Measurements from ENCODE around the gene KDM5A.
A peak's percentile ranks its signal among the peaks of the same experiment; 100 is the strongest.
"Not testable (repeated sequence)": the region's sequence is repeated elsewhere in the genome, so short reads cannot be mapped to it uniquely, and the experiment has no call there.

KDM5A gene

DNA sequence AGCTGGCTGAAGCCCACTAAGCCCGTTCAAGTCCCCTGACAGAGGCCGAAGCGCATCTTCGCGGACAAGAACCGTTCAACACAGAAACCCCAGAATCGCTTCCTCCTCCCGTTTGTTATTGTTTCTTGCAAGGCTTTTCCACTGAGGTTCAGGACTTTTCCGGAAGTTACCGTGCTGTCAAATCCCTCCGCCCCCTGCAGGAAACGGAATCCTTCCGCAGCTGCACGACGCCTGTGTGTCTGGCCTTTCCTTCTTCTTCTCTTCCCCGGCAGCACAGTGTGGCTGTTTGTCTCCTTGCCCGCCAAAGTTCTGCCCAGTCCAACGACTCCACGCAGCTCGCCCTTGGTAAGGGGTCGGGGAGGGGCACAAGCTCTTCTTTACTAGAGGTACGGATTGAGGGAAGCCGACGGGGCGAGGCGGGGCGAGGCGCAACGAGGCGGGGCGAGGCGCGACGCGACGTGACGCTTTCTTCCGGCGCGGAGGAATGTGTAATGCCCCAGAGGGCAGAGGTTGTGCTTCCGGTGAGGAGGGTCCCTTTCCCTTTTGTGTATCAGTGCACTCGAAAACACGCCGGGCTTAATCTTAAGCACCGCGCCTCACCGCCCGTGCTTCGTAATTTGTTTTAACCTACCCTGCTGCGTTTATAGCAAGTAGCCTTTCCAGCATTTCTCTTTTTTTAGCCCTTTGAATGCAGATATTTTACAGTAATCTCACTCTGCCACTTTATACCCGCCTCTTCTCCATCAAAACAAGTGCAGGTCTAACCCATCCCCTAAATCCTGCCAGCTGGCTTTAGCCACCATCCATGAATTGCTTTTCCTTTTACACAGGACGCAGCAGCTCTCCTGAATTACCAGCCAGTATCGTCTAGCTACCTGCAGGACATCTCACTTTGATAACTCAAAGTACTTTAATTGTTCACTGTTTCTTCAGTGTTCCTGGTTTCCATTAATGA lies at the start of gene KDM5A:
Gene KDM5A (minus strand): TSS at position 179 of the 955 bp plus-strand sequence. CDS start 229 bp downstream, outside the sequence.
- DNase-seq: peak; percentile 95 to 96

- DNase-seq: not testable (repeated sequence)
Observed at GRCh38 chr12:435737-436136, 46.6 kb upstream of the KDM5A start.

GRCh38 chr12:422526-422925 lies 33.4 kb upstream of the KDM5A start:
- DNase-seq: no peak

GRCh38 chr12:418432-418831 lies 29.3 kb upstream of the KDM5A start:
- DNase-seq: no peak

DNA sequence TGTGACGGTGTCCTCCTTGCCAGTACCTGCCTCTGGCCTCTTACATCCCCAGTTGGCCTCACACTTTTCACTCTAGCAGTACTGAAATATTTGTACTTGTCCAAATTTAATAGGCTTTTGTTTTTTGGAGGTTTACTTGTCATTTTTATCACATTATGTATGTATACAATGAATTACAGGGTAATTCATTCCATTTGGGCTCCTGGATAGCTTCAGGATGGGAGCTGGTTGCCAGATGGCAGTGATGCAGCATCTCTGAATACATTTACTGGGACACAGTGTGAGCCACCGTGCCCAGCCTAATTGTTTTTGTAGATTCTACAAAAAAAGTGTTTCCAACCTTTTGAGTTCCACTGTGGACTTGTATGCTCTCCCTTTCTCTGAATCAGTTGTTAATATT lies 25.7 kb upstream of the KDM5A start:
- no peak for DNase-seq

- DNase-seq: no peak
Observed at GRCh38 chr12:402029-402389, 12.9 kb upstream of the KDM5A start.

GRCh38 chr12:401235-402028 lies 12.3 kb upstream of the KDM5A start, which contains the start of gene CCDC77:
CCDC77 (plus strand) TSS chr12:401644; CDS start chr12:409384, 7,740 bp downstream.
- DNase-seq: peak; percentile 97 to 98

DNA sequence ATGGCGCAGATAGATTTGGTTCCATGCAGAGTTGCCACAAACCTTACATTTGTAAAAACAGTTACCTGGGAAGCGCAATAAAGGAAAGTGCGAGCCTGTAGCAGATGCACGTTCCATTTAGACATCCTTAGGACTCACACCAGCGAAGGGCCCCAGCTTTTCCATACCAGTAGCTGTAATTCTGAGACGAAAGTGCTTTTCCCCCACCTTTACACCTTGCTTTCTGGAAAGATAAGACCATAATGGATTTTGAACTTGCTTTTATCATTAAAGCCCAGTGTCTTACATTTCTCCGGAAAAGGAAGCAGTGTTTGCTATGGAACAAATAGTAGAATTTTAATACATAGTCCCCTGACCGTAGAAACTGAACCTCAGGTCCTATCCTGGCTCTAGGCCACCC lies 11.7 kb upstream of the KDM5A start:
- DNase-seq: no peak

DNA sequence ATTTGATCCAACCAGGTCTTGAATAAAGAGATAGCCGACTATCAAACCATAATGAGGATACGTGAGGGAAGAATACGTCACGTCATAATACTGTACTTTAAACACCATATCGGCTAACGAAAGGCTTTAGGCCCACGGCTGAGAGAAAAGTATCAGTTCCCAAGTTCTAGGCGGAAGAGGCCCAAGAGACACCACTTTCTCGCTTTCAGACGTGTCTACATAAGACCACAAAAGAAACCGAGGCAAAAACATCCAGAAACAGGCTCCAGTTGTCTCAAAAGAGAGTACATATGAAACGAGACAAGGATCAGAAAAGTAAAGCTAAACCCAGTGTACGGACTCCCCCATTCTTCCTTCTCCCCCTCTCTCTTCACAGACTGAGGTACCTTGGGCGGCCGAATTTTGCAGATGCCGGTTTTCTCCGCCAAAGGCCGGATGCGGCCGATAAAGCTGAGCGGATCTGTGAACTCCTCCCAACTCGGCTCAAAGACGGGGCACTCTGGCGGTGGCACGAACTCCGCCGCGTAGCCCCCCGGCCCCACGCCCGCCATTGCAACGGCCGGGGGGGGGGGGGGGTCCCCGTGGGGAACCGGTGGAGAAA lies 479 bp downstream of the KDM5A start:
- DNase-seq: peak in 1 of 2 experiments; percentile 54

DNA sequence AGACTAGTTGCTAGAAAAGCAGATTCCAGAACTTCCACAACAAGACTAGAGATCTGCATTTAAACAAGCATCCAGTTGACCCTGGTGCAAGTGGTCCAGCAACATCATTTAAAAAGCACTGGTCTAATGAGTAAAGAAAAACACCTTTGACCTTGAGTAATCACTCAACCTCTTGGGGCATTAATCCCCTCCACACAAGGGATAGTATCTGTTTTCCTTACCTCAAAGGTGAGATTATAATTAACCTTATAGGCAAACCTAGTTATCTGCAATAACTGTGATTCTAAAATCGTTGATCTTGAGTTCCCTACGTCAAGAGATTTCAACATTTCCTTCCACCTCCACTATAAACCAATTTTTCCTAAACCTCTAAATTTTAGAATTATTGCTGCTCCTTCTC lies 1.1 kb downstream of the KDM5A start:
- no peak for DNase-seq

GRCh38 chr12:386651-387050 lies 2.5 kb downstream of the KDM5A start:
- no peak for DNase-seq

DNA sequence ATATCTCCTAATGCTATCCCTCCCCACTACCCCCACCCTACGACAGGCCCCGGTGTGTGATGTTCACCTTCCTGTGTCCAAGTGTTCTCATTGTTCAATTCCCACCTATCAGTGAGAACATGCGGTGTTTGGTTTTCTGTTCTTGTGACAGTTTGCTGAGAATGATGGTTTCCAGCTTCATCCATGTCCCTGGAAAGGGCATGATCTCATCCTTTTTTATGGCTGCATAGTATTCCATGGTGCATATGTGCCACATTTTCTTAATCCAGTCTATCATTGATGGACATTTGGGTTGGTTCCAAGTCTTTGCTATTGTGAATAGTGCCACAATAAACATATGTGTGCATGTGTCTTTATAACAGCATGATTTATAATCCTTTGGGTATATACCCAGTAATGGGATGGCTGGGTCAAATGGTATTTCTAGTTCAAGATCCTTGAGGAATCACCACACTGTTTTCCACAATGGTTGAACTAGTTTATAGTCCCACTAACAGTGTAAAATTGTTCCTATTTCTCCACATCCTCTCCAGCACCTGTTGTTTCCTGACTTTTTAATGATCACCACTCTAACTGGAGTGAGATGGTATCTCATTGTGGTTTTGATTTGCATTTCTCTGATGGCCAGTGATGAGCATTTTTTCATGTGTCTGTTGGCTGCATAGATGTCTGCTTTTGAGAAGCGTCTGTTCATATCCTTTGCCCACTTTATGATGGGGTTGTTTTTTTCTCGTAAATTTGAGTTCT lies 18.2 kb downstream of the KDM5A start:
- not testable (repeated sequence) for DNase-seq

- DNase-seq: no peak
Observed at GRCh38 chr12:367972-368371, 21.1 kb downstream of the KDM5A start.

DNA sequence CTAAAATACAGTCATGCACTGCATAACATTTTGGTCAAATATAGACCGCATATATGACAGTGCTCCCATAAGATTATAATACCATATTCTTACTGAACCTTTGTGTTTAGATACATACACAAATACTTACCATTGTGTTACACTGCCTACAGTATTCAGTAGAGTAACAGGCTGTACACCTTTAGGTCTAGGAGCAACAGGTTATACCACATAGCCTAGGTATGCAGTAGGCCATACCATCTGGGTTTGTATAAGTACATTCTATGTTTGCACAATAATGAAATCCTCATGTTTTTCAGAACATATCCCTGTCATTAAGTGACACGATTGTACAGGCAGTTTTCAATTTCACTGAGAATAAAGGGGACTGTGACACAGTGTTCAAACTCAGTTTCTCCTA lies 22.3 kb downstream of the KDM5A start:
- no peak for DNase-seq

DNA sequence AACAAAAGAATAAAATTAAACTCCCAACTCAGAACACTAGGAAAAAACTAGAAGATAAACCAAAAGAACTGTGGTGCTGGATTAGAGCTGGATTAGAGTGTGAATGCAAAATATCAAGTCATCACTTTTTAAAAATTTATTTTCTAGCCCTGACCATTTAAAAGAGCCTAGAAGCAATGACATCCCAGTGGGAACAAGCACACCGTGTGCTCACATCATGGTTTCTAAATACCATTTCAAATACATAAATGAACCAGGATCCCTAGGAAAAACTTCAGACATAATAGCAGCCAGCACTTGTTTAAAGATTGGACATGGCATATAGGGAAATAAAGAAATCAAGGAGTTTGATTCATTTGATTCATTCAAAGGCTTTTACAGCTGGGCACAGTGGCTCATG lies 30.0 kb downstream of the KDM5A start:
- DNase-seq: no peak

DNA sequence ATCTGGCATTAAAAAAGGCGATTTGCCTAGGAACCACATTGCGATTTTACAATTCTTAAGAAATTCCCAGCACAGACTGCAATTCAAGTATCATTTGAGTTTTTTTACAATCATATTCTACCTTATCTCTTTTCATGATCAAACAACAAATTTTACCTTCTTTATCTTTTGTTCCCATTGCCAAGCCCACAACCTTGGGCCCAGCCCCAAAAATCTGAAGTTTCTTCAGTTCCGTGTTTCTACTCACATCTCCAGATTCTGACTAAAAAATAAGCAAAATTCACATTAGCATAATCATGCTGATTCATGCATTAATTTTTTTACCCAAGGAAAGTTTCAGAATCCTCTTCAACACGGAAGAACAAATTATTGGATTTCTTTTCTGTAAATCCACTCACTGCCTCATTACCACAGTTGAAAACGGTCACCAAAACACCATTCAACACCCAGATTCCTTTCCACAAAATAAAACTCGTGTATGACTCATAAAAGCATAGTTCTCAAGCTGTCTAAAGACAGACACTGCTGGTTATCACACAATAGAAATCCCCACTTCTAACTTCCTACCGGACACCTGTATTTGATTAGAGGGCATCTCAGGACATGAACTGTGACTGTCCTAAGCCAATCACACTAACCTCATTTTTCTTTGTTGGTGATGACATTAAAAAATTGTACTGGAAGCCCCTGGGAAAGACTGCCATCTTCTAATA lies 32.7 kb downstream of the KDM5A start:
- no peak for DNase-seq

- DNase-seq: not testable (repeated sequence)
Observed at GRCh38 chr12:351197-351596, 37.9 kb downstream of the KDM5A start.

DNA sequence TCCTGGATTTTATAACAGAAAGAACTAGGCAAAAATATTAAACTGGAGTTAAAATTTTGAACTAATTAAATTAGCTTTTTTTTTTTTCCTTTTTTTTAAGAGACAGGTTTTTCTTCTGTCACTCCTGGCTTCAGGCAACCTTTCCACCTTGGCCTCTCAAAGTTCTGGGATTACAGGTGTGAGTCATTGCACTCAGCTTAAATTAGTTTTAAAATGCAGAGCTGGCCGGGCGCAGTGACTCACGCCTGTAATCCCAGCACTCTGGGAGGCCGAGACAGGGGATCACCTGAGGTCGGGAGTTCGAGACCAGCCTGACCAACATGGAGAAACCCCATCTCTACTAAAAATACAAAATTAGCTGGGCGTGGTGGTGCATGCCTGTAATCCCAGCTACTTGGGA lies 39.5 kb downstream of the KDM5A start:
- DNase-seq: not testable (repeated sequence)

DNA sequence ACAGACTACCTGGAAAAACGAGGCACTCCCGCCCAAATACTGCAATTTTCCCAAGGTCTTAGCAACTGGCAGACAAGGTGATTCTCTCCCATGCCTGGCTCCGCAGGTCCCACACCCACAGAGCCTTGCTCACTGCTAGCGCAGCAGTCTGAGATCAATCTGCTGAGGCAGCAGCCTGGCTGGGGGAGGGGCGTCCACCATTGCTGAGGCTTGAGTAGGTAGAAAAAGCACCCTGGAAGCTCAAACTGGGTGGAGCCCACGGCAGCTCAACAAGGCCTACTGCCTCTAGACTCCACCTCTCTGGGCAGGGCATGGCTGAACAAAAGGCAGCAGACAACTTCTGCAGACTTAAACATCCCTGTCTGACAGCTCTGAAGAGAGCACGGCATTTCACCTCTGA lies 46.1 kb downstream of the KDM5A start:
- not testable (repeated sequence) for DNase-seq

DNA sequence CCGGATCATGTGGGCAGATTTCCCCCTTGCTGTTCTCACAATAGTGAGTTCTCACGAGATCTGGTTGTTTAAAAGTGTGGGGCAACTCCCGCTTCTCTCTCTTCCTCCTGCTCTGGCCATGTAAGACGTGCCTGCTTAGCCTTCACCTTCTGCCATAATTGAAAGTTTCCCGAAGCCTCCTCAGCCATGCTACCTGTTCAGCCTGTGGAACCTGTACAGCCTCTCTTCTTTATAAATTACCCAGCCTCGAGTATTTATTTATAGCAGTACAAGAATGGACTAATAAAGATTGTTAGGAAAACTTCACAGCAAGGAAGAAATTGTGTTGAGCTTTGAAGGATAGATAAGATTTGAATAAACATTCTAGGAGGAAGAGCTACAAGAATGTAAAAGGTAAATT lies 52.1 kb downstream of the KDM5A start:
- DNase-seq: no peak

GRCh38 chr12:334125-334524 lies 55.0 kb downstream of the KDM5A start:
- no peak for DNase-seq

Data from activated T-cell treated with anti-CD3 and anti-CD28 coated beads, Interleukin-2, amount 50 U/mL, for 48 hours (primary cell).